ENCODE results near the gene ALDOB.
A peak's percentile ranks its signal among the peaks of the same experiment; 100 is the strongest.

ALDOB gene

GRCh38 chr9:101455656-101456240 lies 20.2 kb upstream of the ALDOB start:
- DNase-seq: no peak

- no peak for DNase-seq
Observed at GRCh38 chr9:101453776-101454570, 18.4 kb upstream of the ALDOB start.

- no peak for DNase-seq
Observed at GRCh38 chr9:101451498-101451897, 15.9 kb upstream of the ALDOB start.

GRCh38 chr9:101450931-101451330 lies 15.4 kb upstream of the ALDOB start:
- DNase-seq: no peak

GRCh38 chr9:101449071-101449721 lies 13.6 kb upstream of the ALDOB start:
- peak; percentile 68 for DNase-seq

GRCh38 chr9:101448680-101449070 lies 13.1 kb upstream of the ALDOB start:
- no peak for DNase-seq

GRCh38 chr9:101446732-101447131 lies 11.2 kb upstream of the ALDOB start:
- DNase-seq: no peak

- DNase-seq: no peak
Observed at GRCh38 chr9:101445353-101446029, 9.9 kb upstream of the ALDOB start.

GRCh38 chr9:101443364-101443771 lies 7.8 kb upstream of the ALDOB start:
- no peak for DNase-seq

- no peak for DNase-seq
Observed at GRCh38 chr9:101442736-101443135, 7.2 kb upstream of the ALDOB start.

GRCh38 chr9:101442318-101442717 lies 6.7 kb upstream of the ALDOB start:
- no peak for DNase-seq

GRCh38 chr9:101440714-101441230 lies 5.2 kb upstream of the ALDOB start:
- no peak for DNase-seq

GRCh38 chr9:101438523-101438922 lies 2.9 kb upstream of the ALDOB start:
- no peak for DNase-seq

GRCh38 chr9:101437806-101438232 lies 2.2 kb upstream of the ALDOB start:
- no peak for DNase-seq

GRCh38 chr9:101434998-101435397 lies 576 bp downstream of the ALDOB start:
- no peak for DNase-seq

- no peak for DNase-seq
Observed at GRCh38 chr9:101433229-101433628, 2.3 kb downstream of the ALDOB start.

GRCh38 chr9:101432740-101433139 lies 2.8 kb downstream of the ALDOB start:
- no peak for DNase-seq

- DNase-seq: no peak
Observed at GRCh38 chr9:101432171-101432570, 3.4 kb downstream of the ALDOB start.

GRCh38 chr9:101429736-101430135 lies 5.8 kb downstream of the ALDOB start:
- DNase-seq: no peak

- DNase-seq: no peak
Observed at GRCh38 chr9:101428909-101429308, 6.7 kb downstream of the ALDOB start.

- no peak for DNase-seq
Observed at GRCh38 chr9:101427957-101428655, 7.5 kb downstream of the ALDOB start.

GRCh38 chr9:101427358-101427757 lies 8.2 kb downstream of the ALDOB start:
- no peak for DNase-seq

- no peak for DNase-seq
Observed at GRCh38 chr9:101421653-101422065, 13.9 kb downstream of the ALDOB start.

Data from NCI-H2029 (cell line).